ENCODE results near the gene ZNF263. TPM values are rescaled to one million over a fixed set of nuclear protein-coding genes. Genes with fewer than 3 reads are reported as not detected.

The ZNF263 gene
- total and polyA plus RNA-seq, 2 of the 13 experiments (the other 11 are each of a cell fraction or from before 2014, with no cell fraction given): 10.2 to 41.2 TPM

DNA sequence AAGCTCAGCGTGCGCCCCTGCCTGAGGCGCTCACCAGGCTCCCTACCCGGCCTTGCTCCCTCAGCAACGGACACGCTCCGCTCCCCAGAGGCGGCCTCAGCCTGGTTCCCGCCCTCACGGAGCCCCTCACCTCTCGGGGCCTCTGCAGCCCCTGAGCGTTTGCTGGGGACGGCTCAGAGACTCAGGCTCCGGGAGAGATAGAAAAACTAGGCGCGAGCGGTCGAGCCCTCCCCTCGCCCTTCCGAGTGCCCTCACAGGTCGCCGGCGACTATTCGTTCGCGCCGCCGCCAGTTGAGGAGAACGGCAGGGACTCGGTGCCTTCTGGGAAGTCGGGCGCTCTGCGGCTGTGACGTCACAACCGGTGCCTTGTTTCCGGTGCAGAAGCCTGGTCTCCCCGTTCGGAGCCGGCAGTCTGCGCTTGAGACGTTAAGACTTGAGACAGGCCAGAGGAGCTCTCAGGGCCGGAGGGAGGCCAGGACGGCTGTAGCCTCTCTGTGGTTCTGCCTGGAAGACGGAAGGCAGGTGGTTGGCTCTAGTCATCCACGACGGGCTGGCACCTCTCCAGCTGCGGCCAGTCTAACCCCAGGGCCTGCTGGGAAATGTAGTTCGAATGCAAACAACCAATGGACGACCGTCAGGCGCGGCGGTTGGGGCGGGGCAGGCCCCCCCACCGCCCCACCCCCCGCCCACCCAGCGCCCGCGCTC is 48.3 kb upstream of the ZNF263 start, which contains the start of gene ZNF200 (continued):
- TF ChIP-seq, protein P1, sequence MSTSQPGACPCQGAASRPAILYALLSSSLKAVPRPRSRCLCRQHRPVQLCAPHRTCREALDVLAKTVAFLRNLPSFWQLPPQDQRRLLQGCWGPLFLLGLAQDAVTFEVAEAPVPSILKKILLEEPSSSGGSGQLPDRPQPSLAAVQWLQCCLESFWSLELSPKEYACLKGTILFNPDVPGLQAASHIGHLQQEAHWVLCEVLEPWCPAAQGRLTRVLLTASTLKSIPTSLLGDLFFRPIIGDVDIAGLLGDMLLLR (CRISPR knock-in tag; IDR thresholded peaks at IDR 0.05): peak; percentile 33; the same call in 1 of the 2 replicates
- TF ChIP-seq ZNF180 (CRISPR knock-in tag; IDR thresholded peaks at IDR 0.05; ENCODE audit: borderline replicate concordance, low read depth) (no peak), SP140L (CRISPR knock-in tag; IDR thresholded peaks at IDR 0.05; ENCODE audit: borderline replicate concordance) (0 out of 2 replicates have a peak, but pooled peaks have one; percentile 56), ZNF329 (CRISPR knock-in tag; IDR thresholded peaks at IDR 0.05; ENCODE audit: low read depth) (no peak; the same call in 1 of the 2 replicates), NFKB2 (CRISPR knock-in tag; IDR thresholded peaks at IDR 0.05; ENCODE audit: borderline replicate concordance) (peak; percentile 83; the same call in 1 of the 2 replicates), FOXO1 (CRISPR knock-in tag; IDR thresholded peaks at IDR 0.05) (peak; percentile 11), KMT2B (CRISPR knock-in tag; IDR thresholded peaks at IDR 0.05) (peak; percentile 85), KLF6 (CRISPR knock-in tag; IDR thresholded peaks at IDR 0.05) (0 out of 2 replicates have a peak, but pooled peaks have one; percentile 56)
- TF ChIP-seq, protein P2, sequence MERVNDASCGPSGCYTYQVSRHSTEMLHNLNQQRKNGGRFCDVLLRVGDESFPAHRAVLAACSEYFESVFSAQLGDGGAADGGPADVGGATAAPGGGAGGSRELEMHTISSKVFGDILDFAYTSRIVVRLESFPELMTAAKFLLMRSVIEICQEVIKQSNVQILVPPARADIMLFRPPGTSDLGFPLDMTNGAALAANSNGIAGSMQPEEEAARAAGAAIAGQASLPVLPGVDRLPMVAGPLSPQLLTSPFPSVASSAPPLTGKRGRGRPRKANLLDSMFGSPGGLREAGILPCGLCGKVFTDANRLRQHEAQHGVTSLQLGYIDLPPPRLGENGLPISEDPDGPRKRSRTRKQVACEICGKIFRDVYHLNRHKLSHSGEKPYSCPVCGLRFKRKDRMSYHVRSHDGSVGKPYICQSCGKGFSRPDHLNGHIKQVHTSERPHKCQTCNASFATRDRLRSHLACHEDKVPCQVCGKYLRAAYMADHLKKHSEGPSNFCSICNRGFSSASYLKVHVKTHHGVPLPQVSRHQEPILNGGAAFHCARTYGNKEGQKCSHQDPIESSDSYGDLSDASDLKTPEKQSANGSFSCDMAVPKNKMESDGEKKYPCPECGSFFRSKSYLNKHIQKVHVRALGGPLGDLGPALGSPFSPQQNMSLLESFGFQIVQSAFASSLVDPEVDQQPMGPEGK (CRISPR knock-in tag; IDR thresholded peaks at IDR 0.05): peak; percentile 41; the same call in 1 of the 2 replicates
- TF ChIP-seq, protein P3, sequence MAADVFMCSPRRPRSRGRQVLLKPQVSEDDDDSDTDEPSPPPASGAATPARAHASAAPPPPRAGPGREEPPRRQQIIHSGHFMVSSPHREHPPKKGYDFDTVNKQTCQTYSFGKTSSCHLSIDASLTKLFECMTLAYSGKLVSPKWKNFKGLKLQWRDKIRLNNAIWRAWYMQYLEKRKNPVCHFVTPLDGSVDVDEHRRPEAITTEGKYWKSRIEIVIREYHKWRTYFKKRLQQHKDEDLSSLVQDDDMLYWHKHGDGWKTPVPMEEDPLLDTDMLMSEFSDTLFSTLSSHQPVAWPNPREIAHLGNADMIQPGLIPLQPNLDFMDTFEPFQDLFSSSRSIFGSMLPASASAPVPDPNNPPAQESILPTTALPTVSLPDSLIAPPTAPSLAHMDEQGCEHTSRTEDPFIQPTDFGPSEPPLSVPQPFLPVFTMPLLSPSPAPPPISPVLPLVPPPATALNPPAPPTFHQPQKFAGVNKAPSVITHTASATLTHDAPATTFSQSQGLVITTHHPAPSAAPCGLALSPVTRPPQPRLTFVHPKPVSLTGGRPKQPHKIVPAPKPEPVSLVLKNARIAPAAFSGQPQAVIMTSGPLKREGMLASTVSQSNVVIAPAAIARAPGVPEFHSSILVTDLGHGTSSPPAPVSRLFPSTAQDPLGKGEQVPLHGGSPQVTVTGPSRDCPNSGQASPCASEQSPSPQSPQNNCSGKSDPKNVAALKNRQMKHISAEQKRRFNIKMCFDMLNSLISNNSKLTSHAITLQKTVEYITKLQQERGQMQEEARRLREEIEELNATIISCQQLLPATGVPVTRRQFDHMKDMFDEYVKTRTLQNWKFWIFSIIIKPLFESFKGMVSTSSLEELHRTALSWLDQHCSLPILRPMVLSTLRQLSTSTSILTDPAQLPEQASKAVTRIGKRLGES (CRISPR knock-in tag; IDR thresholded peaks at IDR 0.05; ENCODE audit: borderline replicate concordance): no peak
- TF ChIP-seq, protein P4, sequence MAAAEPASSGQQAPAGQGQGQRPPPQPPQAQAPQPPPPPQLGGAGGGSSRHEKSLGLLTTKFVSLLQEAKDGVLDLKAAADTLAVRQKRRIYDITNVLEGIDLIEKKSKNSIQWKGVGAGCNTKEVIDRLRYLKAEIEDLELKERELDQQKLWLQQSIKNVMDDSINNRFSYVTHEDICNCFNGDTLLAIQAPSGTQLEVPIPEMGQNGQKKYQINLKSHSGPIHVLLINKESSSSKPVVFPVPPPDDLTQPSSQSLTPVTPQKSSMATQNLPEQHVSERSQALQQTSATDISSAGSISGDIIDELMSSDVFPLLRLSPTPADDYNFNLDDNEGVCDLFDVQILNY (CRISPR knock-in tag; conservative IDR thresholded peaks at IDR 0.05): 0 out of 2 replicates have a peak, but pooled peaks have one; percentile 26
- TF ChIP-seq, protein P5, sequence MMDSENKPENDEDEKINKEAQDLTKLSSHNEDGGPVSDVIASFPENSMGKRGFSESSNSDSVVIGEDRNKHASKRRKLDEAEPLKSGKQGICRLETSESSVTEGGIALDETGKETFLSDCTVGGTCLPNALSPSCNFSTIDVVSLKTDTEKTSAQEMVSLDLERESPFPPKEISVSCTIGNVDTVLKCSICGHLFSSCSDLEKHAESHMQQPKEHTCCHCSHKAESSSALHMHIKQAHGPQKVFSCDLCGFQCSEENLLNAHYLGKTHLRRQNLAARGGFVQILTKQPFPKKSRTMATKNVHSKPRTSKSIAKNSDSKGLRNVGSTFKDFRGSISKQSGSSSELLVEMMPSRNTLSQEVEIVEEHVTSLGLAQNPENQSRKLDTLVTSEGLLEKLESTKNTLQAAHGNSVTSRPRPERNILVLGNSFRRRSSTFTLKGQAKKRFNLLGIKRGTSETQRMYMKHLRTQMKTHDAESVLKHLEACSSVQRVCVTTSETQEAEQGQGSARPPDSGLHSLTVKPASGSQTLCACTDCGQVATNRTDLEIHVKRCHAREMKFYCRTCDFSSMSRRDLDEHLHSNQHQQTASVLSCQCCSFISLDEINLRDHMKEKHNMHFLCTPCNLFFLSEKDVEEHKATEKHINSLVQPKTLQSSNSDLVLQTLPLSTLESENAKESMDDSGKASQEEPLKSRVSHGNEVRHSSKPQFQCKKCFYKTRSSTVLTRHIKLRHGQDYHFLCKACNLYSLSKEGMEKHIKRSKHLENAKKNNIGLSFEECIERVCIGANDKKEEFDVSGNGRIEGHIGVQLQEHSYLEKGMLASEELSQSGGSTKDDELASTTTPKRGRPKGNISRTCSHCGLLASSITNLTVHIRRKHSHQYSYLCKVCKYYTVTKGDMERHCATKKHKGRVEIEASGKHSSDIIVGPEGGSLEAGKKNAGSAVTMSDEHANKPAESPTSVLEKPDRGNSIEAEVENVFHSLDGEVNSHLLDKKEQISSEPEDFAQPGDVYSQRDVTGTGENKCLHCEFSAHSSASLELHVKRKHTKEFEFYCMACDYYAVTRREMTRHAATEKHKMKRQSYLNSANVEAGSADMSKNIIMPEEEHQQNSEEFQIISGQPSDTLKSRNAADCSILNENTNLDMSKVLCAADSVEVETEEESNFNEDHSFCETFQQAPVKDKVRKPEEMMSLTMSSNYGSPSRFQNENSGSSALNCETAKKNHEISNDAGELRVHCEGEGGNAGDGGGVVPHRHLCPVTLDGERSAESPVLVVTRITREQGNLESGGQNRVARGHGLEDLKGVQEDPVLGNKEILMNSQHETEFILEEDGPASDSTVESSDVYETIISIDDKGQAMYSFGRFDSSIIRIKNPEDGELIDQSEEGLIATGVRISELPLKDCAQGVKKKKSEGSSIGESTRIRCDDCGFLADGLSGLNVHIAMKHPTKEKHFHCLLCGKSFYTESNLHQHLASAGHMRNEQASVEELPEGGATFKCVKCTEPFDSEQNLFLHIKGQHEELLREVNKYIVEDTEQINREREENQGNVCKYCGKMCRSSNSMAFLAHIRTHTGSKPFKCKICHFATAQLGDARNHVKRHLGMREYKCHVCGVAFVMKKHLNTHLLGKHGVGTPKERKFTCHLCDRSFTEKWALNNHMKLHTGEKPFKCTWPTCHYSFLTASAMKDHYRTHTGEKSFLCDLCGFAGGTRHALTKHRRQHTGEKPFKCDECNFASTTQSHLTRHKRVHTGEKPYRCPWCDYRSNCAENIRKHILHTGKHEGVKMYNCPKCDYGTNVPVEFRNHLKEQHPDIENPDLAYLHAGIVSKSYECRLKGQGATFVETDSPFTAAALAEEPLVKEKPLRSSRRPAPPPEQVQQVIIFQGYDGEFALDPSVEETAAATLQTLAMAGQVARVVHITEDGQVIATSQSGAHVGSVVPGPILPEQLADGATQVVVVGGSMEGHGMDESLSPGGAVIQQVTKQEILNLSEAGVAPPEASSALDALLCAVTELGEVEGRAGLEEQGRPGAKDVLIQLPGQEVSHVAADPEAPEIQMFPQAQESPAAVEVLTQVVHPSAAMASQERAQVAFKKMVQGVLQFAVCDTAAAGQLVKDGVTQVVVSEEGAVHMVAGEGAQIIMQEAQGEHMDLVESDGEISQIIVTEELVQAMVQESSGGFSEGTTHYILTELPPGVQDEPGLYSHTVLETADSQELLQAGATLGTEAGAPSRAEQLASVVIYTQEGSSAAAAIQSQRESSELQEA (CRISPR knock-in tag; IDR thresholded peaks at IDR 0.05; ENCODE audit: not compliant biosample characterization): peak; percentile 79

All from HepG2 (cell line).